ENCODE data around the gene MTM1. TPM values are rescaled to one million over a fixed set of nuclear protein-coding genes. Genes with fewer than 3 reads are reported as not detected.

The MTM1 gene
- 10 to 100 TPM in 6 of 10 donors, 1 to 10 TPM in 4; 9.2 to 14.0 (median 11.2) TPM for total RNA-seq
- 1 to 10 TPM; 2.4 to 4.1 TPM for polyA plus RNA-seq
- long read RNA-seq, donor 1, transcript MTM1-203 (15 exons, 3,593 nt), result major isoform, 18 of 31 reads
- long read RNA-seq, donor 1, partial matches to known transcripts, result 8 of 31 reads
- long read RNA-seq, donor 1, other reads (novel, unspliced or antisense), result 5 of 31 reads
- long read RNA-seq, donor 2, transcript MTM1-203 (15 exons, 3,593 nt), result major isoform, 20 of 29 reads
- long read RNA-seq, donor 2, partial matches to known transcripts, result 2 of 29 reads
- long read RNA-seq, donor 2, other reads (novel, unspliced or antisense), result 7 of 29 reads
- long read RNA-seq, donor 3, transcript MTM1-203 (15 exons, 3,593 nt), result major isoform, 41 of 51 reads
- long read RNA-seq, donor 3, partial matches to known transcripts, result 4 of 51 reads
- long read RNA-seq, donor 3, other reads (novel, unspliced or antisense), result 6 of 51 reads

DNA sequence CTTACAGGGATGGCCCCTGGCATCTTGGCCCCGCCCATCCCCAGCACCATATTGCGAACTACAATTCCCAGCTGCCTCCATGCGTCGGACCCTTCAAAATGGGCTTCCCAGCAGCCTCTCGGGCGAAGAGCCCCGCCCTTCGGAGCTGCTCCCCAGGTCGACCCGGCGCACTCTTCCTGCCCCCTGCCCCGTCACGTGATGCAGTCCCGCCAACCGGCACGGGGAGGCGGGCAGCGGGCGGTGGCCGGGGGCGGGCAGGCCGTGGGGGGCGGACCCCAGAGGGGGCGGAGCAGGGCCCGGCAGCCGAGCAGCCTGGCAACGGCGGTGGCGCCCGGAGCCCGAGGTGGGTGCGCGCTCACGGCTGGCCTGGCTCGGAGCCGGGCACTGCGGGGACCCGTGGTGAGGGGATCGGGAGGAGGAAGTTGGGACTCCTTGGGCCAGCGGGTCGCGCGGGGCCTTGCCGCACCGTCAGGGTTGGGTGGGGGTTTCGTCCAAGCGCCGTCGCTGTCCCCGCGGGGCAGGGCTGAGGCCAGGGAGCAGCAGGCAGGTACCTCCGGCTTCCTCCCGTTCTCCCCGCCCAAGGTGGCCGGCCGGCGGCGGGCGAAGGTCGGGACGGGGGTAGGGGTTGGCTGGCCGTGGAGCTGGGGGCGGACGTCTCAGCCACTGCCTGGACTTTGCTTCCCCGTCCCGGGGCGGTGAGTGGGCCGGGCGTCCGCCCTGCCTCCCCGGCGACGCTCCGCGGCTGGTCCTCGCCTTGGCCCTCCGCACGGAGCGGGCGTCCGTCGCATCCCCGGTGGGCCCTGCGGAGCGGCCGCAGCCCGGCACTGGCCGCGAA lies at the start of gene MTM1:
Gene MTM1 (plus strand): TSS at position 302 of the 835 bp plus-strand sequence. CDS start 23,994 bp downstream, outside the sequence.
- WGBS, 2 donors, result 0% methylated on average over 43 to 87 of the region's 89 CpGs
- peak within 1 kb of the TSS; percentile 47 to 85 (median 73) for H3K4me3 ChIP-seq
- peak within 1 kb of the TSS; percentile 61 to 94 (median 88) for H3K27ac ChIP-seq
- intact Hi-C loops (cut with DNase I), result loop anchor here in 1 of 10 donors (2.0 kb wide), 1 partner anchor 60 kb away; no protein-coding TSS in a partner anchor
- no peaks in the 10 kb centered on the region for H3K9me3 ChIP-seq
- TF ChIP-seq, protein P1, sequence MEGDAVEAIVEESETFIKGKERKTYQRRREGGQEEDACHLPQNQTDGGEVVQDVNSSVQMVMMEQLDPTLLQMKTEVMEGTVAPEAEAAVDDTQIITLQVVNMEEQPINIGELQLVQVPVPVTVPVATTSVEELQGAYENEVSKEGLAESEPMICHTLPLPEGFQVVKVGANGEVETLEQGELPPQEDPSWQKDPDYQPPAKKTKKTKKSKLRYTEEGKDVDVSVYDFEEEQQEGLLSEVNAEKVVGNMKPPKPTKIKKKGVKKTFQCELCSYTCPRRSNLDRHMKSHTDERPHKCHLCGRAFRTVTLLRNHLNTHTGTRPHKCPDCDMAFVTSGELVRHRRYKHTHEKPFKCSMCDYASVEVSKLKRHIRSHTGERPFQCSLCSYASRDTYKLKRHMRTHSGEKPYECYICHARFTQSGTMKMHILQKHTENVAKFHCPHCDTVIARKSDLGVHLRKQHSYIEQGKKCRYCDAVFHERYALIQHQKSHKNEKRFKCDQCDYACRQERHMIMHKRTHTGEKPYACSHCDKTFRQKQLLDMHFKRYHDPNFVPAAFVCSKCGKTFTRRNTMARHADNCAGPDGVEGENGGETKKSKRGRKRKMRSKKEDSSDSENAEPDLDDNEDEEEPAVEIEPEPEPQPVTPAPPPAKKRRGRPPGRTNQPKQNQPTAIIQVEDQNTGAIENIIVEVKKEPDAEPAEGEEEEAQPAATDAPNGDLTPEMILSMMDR (IDR thresholded peaks at IDR 0.05), result no peak
- ATAC-seq (peak; percentile 98 to 99 (median 98)), DNase-seq (peak; percentile 94)
- H3K4me1 ChIP-seq, result peaks cover 0 to 45% (median 20%) of the 10 kb centered on the region in 9 donors
- no peaks in the 10 kb centered on the region for H3K36me3 ChIP-seq
- H3K27me3 ChIP-seq, result no peaks in the 10 kb centered on the region

DNA sequence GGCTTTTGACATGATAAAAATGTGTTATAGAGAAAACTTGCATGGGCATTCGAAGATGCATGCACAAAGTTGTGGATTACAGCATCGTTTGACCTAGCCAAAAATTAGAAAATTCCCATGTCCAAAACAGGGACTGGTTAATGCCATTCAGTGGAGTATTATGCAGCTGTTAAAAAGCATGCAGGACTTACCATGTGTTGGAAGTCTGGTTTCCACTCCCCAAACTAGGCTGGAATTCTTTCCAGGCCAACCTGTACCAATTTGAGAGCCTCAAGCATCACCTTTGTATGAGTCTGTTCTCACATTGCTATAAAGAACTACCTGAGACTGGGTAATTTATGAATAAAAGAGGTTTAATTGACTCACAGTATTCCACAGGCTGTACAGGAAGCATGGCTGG lies 45.9 kb upstream of the MTM1 start:
- Histone ChIP-seq H3K27ac (no peak overlapping the region), H3K4me3 (no peak overlapping the region), H3K27me3 (no peaks in the 10 kb centered on the region), H3K4me1 (peaks cover 0 to 4% (median 0%) of the 10 kb centered on the region in 9 donors), H3K9me3 (no peaks in the 10 kb centered on the region), H3K36me3 (no peaks in the 10 kb centered on the region)
- WGBS, 2 donors, result 93 to 98% methylated on average over 2 of the region's 2 CpGs
- no peak for ATAC-seq
- DNase-seq, result no peak
- intact Hi-C loops (cut with DNase I), result no loop called here
- TF ChIP-seq, protein P1 (IDR thresholded peaks at IDR 0.05), result no peak

DNA sequence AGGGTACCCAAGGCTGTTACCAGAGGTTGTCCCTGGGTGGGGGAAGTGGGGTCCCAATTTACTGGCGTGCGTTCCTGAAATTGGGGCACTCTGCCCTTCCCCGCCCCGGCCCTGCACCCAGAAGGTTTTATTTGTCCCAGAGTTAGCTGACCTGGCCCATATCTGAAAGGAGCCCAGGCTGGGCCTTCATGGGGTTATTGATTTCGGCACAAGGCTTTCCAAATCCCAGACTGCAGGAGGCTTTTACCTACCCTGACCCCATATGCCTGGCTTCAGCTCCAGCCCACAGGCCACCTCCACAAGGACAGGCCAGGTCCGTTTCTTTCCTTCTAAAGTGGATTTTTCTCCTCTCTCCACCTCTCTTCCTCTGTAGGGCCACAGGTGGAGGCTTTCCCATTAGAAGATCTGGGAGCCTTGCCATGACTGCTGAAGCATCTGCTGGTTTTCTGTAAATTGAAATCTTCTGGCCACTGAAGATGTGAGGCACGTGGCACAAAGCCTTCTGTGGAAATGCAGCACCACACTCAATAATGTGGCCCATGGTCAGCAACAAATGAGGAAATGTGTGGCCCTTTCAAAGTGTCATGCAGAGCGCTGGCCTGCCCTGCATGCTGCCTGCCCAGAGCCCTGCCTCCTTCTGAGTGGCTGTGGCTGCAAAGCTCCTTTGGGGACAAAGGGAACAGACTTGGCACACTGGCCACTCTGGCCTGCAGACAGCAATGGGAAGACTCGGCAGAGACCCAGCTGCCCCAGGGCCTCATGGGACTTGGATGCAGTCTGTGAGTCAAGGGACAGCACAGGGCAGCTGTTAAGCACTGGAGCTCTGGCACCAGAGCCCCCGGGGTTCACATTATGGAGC lies 43.1 kb upstream of the MTM1 start:
- Histone ChIP-seq H3K4me3 (no peak overlapping the region), H3K9me3 (no peaks in the 10 kb centered on the region), H3K4me1 (peaks cover 0 to 9% (median 0%) of the 10 kb centered on the region in 9 donors), H3K27me3 (peaks cover 0 to 4% (median 0%) of the 10 kb centered on the region in 7 donors), H3K27ac (no peak overlapping the region), H3K36me3 (no peaks in the 10 kb centered on the region)
- intact Hi-C loops (cut with DNase I), result no loop called here
- DNase-seq, result peak; percentile 21 to 56
- TF ChIP-seq, protein P1 (IDR thresholded peaks at IDR 0.05), result no peak
- ATAC-seq, result peak; percentile 25 to 95 (median 87)
- WGBS, 2 donors, result 73 to 81% methylated on average over 10 of the region's 10 CpGs
